ENCODE results near the gene ESYT1. TPM values are rescaled to one million over a fixed set of nuclear protein-coding genes. Genes with fewer than 3 reads are reported as not detected.
A peak's percentile ranks its signal among the peaks of the same experiment; 100 is the strongest.

Gene ESYT1
- total and polyA plus RNA-seq, 9 of the 15 experiments (the other 6 are each of a cell fraction or from before 2014, with no cell fraction given): 132 to 420 (median 164) TPM

GRCh38 chr12:56158029-56158925, 30.2 kb downstream of the ESYT1 start, which contains the start of gene MYL6 (continued):
- no peak for TF ChIP-seq ZC3H4 (CRISPR knock-in tag; IDR thresholded peaks at IDR 0.05; ENCODE audit: borderline replicate concordance)
- TF ChIP-seq ARNT (IDR thresholded peaks at IDR 0.05): peak in 1 of 2 experiments; percentile 65; a peak in 2 of 4 replicates
- TF ChIP-seq, protein P1, sequence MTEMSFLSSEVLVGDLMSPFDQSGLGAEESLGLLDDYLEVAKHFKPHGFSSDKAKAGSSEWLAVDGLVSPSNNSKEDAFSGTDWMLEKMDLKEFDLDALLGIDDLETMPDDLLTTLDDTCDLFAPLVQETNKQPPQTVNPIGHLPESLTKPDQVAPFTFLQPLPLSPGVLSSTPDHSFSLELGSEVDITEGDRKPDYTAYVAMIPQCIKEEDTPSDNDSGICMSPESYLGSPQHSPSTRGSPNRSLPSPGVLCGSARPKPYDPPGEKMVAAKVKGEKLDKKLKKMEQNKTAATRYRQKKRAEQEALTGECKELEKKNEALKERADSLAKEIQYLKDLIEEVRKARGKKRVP (CRISPR knock-in tag; IDR thresholded peaks at IDR 0.05): peak; percentile 61
- TF ChIP-seq SLC30A9 (CRISPR knock-in tag; IDR thresholded peaks at IDR 0.05): 0 out of 2 replicates have a peak, but pooled peaks have one; percentile 59
- TF ChIP-seq ZNF398 (CRISPR knock-in tag; IDR thresholded peaks at IDR 0.05): no peak
- TF ChIP-seq, protein P2, sequence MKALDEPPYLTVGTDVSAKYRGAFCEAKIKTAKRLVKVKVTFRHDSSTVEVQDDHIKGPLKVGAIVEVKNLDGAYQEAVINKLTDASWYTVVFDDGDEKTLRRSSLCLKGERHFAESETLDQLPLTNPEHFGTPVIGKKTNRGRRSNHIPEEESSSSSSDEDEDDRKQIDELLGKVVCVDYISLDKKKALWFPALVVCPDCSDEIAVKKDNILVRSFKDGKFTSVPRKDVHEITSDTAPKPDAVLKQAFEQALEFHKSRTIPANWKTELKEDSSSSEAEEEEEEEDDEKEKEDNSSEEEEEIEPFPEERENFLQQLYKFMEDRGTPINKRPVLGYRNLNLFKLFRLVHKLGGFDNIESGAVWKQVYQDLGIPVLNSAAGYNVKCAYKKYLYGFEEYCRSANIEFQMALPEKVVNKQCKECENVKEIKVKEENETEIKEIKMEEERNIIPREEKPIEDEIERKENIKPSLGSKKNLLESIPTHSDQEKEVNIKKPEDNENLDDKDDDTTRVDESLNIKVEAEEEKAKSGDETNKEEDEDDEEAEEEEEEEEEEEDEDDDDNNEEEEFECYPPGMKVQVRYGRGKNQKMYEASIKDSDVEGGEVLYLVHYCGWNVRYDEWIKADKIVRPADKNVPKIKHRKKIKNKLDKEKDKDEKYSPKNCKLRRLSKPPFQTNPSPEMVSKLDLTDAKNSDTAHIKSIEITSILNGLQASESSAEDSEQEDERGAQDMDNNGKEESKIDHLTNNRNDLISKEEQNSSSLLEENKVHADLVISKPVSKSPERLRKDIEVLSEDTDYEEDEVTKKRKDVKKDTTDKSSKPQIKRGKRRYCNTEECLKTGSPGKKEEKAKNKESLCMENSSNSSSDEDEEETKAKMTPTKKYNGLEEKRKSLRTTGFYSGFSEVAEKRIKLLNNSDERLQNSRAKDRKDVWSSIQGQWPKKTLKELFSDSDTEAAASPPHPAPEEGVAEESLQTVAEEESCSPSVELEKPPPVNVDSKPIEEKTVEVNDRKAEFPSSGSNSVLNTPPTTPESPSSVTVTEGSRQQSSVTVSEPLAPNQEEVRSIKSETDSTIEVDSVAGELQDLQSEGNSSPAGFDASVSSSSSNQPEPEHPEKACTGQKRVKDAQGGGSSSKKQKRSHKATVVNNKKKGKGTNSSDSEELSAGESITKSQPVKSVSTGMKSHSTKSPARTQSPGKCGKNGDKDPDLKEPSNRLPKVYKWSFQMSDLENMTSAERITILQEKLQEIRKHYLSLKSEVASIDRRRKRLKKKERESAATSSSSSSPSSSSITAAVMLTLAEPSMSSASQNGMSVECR (CRISPR knock-in tag; IDR thresholded peaks at IDR 0.05): peak; percentile 46; the same call in 1 of the 2 replicates
- TF ChIP-seq STAG1 (CRISPR knock-in tag; IDR thresholded peaks at IDR 0.05; ENCODE audit: borderline replicate concordance): no peak
- peak; percentile 60; the same call in 1 of the 2 replicates for TF ChIP-seq GTF2E2 (tag; IDR thresholded peaks at IDR 0.05)
- no peak for TF ChIP-seq HDGF (IDR thresholded peaks at IDR 0.05)
- TF ChIP-seq RBM22 (IDR thresholded peaks at IDR 0.05; ENCODE audit: low read depth, low read length, poor library complexity, severe bottlenecking): peak; percentile 36
- no peak for TF ChIP-seq MCM2 (IDR thresholded peaks at IDR 0.05; ENCODE audit: low read depth)
- peak; percentile 19; the same call in 1 of the 2 replicates for TF ChIP-seq SP1 (CRISPR knock-in tag; IDR thresholded peaks at IDR 0.05)
- TF ChIP-seq KAT7 (CRISPR knock-in tag; IDR thresholded peaks at IDR 0.05; ENCODE audit: borderline replicate concordance): no peak
- peak; percentile 64 for TF ChIP-seq HMBOX1 (IDR thresholded peaks at IDR 0.05)
- TF ChIP-seq ZEB2 (IDR thresholded peaks at IDR 0.05): peak; percentile 85
- peak; percentile 70 for TF ChIP-seq NFYB (IDR thresholded peaks at IDR 0.05; ENCODE audit: extremely low read depth, insufficient read length)
- TF ChIP-seq SMAD1 (IDR thresholded peaks at IDR 0.05; ENCODE audit: low read depth, low read length, partially characterized antibody): peak; percentile 76
- TF ChIP-seq ZNF445 (CRISPR knock-in tag; IDR thresholded peaks at IDR 0.05; ENCODE audit: low read depth): peak; percentile 92

Measured in K562 (cell line).